Central memory CD4-positive, alpha-beta T cell (primary cell): Measurements from ENCODE around the gene XXYLT1.

ENCODE experiments used
- DNase-seq: peaks from one replicate; pipeline ENCODE4 v3.0.0; 2022

The XXYLT1 gene

DNA sequence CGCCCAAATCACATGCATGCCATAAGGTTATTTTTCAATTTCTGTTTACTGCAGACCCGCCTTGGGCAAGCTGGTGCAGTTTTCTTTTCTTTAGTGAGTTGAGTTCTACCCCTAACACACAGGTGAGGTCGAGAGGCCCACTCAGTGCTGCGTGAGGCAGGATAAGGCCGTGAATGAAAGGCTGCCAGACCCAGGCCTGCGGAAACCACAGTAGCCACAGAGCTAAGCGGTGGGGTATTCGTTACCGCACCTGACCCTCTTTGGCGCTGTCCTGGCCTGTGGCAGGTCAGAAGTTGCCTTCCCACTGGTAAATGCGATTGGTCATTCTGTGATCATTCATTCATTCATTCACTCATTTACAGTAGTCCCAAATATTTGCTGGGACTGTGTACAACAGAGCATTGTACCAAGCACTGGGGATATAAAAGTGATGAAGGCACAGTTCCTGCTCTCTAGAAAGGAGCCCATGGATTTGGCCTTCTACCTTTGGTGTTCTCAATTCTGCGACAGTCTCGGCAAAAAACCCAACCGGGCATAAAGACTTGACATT lies 144.8 kb downstream of the XXYLT1 start:
- DNase-seq = no peak

DNA sequence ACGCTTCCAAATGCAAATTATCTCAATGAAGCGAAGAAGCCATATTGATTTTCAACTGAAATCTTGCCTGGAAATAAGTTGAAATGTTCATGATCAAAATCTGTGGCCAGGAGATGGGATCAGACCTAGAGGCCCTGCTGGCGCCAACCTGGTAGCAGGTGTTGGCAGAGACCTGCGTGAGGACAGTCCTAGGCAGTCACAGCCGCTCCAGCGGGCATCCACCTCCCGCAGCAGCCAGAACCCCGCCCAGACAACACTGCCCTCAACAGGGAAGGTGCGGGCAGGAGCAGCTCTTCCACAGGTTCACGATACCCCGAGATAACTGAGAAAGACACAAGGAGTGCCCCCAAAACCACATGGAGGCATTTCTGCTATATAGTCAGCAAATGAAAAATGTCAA lies 145.3 kb downstream of the XXYLT1 start:
- DNase-seq = no peak

DNA sequence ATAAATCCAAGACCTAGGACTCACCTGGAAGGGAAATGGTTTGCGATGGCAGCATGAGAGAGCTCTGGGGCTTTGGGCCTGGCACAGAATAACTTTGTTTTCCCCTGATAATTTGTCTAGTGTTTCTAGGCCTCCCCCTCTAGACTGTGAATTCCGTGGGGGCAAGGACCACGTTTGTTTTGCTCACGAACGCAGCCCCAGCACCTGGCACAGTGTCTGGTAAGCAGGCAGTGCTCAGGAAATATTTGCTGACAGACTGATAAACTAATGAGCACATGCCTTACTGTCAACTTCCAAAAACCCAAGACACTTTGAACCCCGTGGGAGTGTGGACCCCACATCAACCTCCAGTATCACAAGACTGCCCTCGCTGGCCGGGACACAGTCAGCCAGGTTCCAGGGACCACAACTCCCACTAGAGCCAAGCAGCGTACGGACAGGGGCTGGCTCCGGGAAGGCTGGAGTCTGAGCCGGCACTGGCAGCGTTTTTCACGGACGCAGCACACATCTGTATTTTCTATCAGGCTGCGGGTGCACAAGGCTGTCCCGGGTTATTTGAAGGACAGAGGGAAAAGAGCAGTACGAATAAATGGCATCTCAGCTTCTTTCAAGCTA lies 146.5 kb downstream of the XXYLT1 start:
- DNase-seq = no peak

DNA sequence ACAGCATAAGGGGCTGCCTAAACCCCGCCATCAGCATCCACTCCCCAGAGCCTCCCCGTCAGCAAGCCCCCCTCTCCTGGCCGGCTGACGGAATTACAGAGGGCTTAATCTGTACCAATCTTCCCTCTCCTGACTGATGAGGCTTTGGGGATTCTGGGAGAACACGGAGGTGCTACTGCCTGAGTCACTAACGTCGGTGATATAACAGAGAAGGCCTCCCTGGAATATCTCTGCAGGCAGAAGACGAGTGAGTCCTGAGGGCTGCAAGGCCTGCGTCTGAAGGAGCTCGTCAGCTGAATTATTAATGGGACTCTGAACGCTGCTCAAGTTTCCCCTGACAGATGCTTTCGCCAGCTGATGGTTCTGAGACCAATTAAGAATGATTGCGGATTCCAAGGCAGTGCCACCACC lies 147.7 kb downstream of the XXYLT1 start:
- DNase-seq = no peak

- DNase-seq = no peak
Measured at GRCh38 chr3:195122261-195122660, 148.7 kb downstream of the XXYLT1 start.

- no peak for DNase-seq
Measured at GRCh38 chr3:195120267-195120601, 150.7 kb downstream of the XXYLT1 start.

DNA sequence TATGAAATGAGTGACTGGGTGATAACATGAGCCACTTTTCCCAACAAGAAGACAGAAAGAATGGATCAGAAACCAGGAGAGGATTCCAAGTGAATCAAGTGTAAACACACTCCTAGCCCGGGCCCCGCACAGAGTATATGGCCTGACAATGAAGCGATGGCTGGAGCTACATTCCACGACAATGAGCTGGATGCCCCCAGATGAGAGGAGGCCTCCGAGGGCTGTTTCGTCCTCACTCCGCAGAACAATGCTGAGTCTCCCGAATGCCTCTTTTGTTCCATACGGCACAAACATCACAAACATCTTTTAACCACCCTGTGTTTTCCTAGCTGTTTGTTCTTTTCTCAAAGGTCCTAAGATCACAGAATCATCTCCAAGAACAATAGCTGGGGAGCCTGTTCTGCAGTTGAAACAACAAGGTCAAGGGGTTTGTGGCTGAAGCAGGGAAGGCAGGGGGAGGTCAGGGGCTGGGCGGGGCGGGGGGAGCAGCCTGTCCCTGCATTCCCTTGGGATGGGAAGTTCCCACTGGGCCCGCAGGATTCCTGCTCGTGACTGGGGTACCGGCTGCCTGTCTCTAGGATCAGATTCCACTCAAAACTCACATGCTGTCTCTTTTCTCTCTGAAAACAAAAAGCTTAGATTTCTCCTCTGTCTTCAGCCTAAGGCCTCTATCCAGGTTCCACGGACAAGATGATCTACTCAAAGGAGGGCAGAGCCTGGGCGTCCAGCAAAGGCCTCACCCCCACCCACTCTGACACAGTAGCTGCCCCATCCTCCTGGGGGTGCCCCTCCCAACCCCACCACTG lies 151.3 kb downstream of the XXYLT1 start:
- DNase-seq = no peak

GRCh38 chr3:195118671-195119070 lies 152.3 kb downstream of the XXYLT1 start:
- DNase-seq = no peak

DNA sequence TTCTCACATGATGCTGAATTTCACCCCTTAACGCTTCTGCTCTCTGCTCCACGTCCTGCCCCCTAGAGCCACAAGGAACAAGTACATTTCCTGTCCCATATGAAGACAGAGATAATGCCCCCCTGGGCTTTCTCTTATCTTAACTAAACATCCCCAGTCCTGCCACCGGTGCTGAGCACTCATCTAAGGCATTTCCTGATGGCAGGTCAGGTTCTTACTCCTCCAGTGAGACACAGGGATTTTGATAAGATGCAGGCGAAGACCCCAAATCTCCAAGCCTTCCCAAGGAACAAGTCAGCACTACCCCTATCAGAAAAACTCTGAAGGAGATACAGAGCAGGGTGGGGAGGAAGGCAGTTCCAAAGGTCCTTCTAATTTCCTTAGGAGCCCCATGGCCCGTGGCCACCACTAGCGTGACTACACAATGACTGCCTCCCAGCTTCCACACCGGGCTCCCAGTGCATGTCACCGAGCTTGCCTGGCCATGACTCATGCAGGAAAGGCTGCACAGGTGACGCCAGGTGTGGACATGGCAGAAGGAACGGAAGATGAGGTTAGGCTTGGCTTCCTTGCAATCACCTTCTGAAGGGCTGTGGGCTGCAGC lies 152.9 kb downstream of the XXYLT1 start:
- no peak for DNase-seq

DNA sequence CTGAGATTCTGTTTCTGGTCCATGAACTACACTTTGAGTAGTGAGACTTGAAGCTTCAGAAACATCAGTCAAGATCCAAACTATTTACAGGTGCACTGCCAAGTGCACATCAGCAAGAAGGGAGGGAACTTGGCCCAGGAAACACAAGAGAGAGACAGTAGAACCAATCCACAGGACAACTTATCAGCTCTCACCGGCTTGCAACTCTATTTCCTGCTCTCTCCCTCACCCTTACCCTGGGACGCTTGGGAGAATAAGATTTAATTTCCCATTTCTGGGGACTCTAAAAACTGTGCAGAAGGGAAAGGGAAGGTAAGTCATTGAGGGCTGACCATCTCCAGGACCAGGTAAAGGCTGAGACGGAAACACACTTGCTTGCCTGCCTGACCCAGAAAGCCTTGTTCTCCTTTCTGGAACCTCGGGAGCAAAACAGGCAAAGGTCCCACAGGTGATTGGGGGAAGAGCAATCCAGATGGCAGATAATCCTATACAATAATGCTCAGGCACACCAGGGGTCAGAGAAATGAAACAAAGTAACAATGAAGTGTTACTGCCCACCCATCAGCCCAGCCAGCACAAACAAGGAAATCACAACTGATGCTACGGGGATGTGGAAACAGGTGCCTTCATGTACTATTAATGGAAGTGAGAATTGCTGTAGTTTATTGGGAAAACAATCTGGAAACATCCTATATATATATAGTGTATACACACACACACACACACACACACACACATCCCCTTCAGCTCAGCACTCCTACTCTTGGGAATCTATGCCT lies 154.4 kb downstream of the XXYLT1 start:
- no peak for DNase-seq

GRCh38 chr3:195115600-195116406 lies 155.2 kb downstream of the XXYLT1 start:
- no peak for DNase-seq

GRCh38 chr3:195114786-195115599 lies 156.0 kb downstream of the XXYLT1 start:
- DNase-seq = no peak

DNA sequence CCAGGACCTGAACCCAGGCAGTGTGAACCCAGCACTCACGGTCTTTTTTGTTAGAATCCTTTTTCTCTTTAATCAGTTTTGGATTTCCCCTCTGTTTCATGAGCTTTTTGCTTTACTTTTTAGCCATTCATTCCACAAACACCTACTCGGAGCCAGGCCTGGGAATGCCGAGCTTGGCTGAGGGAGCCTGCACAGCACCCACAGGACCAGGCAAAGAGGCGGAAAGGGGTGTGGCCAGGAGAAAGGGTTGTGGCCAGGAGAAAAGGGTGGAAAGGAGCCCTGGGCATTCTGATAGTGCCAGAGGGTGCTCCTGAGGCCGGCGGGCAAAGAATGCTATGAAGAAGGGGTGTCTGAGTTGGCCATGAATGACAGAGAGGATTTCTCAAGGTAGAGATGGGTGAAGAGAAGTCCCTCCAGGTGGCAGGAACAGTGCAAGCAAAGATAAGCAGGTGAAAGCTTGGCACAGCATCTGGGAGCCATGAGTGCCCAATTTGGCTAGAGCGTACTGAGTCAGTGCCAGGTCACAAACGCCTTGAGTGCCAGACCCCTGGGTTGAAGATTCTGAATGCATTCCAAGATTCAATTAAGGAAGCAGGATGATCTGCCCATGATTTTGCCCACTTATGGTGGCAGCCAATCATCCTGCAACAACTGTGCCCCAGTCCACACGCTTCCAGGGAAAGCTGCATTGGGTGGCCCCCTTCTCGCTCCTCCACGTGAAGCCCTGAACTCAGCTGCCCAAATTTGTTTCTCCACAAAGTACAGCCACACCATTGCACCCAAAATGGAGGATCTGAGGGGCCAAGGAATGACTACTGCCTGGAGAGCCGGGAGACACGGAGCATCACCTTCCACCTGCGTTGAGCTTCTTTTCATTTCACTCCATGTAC lies 157.2 kb downstream of the XXYLT1 start:
- no peak for DNase-seq

- DNase-seq = no peak
Measured at GRCh38 chr3:195113048-195113447, 157.9 kb downstream of the XXYLT1 start.

DNA sequence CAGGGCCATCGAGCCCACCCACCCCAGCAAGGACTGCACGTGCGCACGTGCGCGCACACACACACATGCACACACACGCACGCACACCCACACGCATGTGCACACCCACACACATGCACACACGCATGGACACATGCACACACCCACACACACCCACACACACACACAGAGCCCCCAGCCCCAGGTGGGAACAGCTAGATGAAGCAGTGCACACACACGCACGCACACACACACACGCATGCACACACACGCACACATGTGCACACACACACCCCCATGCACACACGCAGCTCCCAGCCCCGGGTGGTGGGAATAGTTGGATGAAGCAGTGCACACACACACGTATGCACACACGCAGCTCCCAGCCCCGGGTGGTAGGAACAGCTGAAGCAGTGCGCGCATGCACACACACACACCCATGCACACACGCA lies 158.6 kb downstream of the XXYLT1 start:
- DNase-seq = no peak

- DNase-seq = no peak
Measured at GRCh38 chr3:195111766-195112165, 159.2 kb downstream of the XXYLT1 start.

DNA sequence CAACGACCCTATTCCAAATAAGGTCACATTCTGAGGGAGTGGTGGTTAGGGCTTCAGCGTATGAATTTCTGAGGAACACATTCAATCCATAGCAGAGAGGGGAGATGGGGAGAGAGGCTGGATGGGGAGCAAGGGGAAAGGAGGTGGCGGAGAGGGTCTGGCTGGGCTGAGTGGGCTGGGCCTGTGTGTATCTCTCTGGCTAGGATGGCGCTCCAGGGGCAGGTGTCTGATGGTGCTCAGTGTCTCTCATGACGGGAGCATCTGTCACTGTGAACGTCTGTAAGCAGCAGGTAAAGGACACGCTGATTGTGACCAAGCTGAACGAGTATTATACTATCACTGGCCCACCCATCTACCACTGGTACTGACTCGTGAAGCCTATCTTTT lies 159.6 kb downstream of the XXYLT1 start:
- no peak for DNase-seq

GRCh38 chr3:195110647-195111318 lies 160.2 kb downstream of the XXYLT1 start:
- no peak for DNase-seq

DNA sequence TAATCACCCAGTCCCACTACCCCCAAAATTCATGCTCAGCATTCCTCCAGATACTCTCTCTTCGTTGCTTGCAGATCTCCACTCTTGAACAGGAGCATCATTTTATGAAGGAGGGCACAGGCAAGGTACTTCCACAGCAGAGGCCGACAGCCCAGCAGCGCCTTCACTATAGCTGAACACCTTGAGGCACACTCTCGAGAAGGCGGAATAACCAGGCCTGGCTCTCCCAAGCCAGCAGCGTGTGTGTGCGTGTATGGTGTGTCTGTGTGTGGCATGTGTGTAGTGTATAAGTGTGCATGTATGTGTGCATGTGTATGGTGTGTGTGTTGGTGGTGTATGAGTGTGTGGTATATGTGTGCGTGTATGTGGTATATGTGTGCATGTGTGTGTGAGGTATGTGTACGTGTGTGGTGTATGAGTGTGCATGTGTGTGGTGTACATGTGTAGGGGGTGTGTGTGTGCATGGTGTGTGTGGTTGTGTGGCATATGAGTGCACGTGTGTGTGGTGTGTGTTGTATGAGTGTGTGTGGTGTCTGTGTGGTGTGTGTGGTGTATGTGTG lies 161.8 kb downstream of the XXYLT1 start:
- no peak for DNase-seq
